Measurements from ENCODE around the gene FOXN3.

GRCh38 chr14:89219051-89219450 lies 198.0 kb downstream of the FOXN3 start:
- no peak for TF ChIP-seq CTCF (IDR thresholded peaks at IDR 0.05)
- no peak for TF ChIP-seq EZH2phosphoT487 (IDR thresholded peaks at IDR 0.05; ENCODE audit: borderline replicate concordance, low read depth)
- no peak for TF ChIP-seq TAF1 (IDR thresholded peaks at IDR 0.05; ENCODE audit: borderline replicate concordance, low read depth, low read length)
- no peak for TF ChIP-seq PBX3 (IDR thresholded peaks at IDR 0.05)
- TF ChIP-seq JUND (IDR thresholded peaks at IDR 0.05), result no peak
- no peak for TF ChIP-seq YY1 (IDR thresholded peaks at IDR 0.05; ENCODE audit: low read depth)
- no peak for TF ChIP-seq SMC3 (IDR thresholded peaks at IDR 0.05; ENCODE audit: low read depth, low read length)
- TF ChIP-seq FOXM1 (IDR thresholded peaks at IDR 0.05; ENCODE audit: low read depth), result no peak
- no peak for TF ChIP-seq FOSL2 (IDR thresholded peaks at IDR 0.05; ENCODE audit: borderline replicate concordance, low read depth)
- TF ChIP-seq MAX (IDR thresholded peaks at IDR 0.05; ENCODE audit: low read depth), result no peak
- no peak for TF ChIP-seq POLR2AphosphoS5 (IDR thresholded peaks at IDR 0.05; ENCODE audit: low read depth, low read length)
- no peak for TF ChIP-seq EP300 (IDR thresholded peaks at IDR 0.05; ENCODE audit: borderline replicate concordance in 1 of 2, low read depth in 1 of 2, low read length in 1 of 2)
- no peak for TF ChIP-seq RCOR1 (IDR thresholded peaks at IDR 0.05; ENCODE audit: low read length)

Data from SK-N-SH (cell line).